ENCODE data around the gene ARAF.
"Not testable (repeated sequence)": the region's sequence is repeated elsewhere in the genome, so short reads cannot be mapped to it uniquely, and the experiment has no call there.

The ARAF gene

DNA sequence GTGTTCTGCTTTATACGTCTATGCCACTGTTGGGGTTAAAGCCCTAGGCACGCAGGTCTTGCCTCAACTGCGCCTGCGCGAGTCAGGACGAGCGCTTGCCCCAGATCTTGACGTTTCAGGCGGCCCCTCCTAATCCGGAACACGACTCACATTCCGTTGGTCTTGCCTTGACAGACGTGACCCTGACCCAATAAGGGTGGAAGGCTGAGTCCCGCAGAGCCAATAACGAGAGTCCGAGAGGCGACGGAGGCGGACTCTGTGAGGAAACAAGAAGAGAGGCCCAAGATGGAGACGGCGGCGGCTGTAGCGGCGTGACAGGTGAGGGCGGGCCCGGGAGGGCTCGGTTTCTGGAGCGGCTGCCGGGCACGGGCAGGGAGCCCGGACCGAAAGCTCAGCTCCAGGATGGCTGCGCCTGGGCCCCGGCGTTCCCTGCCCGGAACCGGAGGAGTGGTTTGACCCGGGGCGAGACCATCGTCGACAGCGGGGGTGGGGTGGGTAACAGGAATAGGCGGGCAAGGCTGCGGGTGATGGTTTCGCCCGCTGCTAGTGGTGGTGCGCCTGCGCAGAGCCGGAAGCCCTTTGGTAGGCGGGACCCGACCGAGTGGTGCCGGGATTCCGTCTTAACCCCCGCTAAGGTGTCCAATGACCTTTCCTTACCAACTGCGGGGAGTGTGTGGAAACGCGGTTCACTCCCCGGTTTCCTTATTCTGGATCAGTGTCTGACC, at the start of gene ARAF:
Gene ARAF (plus strand): TSS at position 272 of the 725 bp plus-strand sequence. CDS start 1,763 bp downstream, outside the sequence.
- peak; percentile 89 to 91 for ATAC-seq

GRCh38 chrX:47512383-47512782, 48.6 kb upstream of the ARAF start:
- not testable (repeated sequence) for ATAC-seq

DNA sequence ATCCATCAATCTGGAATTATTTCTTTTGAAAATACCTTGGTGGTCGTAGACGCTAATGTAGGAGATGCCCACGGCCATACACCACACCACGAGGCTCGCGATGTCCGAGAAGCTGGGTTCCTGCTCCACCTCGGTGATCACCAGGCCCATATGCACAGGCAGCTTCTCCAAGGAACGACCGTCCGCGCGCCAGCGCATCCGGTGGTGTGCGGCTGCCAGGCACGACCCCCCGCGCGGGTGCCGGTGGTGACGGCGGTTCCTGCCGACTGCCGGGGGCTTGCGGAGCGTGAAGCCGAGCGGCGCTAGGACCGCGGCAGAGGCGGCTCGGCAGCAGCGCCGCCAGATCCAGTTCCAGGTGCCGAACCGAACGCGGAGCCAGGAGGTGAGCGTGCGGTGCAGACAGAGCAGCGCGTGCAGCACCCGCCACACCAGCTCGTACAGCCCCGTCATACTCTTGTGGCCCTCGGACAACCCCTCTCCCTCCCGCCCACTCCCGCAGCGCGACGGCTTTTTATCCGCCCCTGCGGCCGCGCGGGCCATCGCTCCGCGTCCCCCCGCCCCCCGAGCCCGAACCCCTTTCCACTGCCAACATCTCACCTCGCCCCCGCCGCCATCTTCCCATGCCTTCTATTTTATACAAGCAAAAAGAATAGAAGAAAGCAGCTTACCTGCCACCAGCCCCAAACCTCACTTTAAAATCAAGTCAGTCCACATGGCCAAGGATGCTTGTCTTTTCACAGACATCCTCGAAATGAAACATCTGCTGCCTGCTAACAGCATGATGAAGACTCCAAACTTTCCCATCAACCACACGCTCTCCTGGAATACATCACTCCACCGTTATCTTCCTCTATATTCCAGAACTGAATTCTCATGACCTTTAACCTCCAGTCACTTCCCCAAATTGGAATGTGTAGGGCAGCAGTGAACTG, 47.7 kb upstream of the ARAF start:
- peak; percentile 67 for ATAC-seq

GRCh38 chrX:47514533-47515235, 46.3 kb upstream of the ARAF start:
- no peak for ATAC-seq

- peak in 1 of 2 donors; percentile 38 for ATAC-seq
Observed at GRCh38 chrX:47515941-47516665, 44.9 kb upstream of the ARAF start.

- no peak for ATAC-seq
Observed at GRCh38 chrX:47518144-47518543, 42.9 kb upstream of the ARAF start.

GRCh38 chrX:47523297-47523696, 37.7 kb upstream of the ARAF start:
- peak; percentile 96 to 99 for ATAC-seq

- ATAC-seq = peak in 1 of 2 donors; percentile 11
Observed at GRCh38 chrX:47523713-47524166, 37.3 kb upstream of the ARAF start.

DNA sequence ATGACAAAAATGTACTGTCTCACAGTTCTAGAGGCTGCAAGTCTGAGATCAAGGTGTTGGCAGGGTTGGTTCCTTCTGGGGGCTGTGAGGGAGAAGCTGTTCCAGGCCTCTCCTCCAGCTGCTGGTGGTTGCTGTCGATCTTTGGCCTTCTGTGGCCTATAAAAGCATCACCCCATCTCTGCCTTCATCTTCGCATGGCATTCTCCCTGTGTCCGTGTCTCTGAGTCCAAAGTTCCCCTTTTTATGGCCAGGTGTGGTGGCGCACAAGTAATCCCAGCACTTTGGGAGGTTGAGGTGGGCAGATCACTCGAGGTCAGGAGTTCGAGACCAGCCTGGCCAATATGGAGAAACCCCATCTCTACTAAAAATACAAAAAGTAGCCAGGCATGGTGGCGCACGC, 31.5 kb upstream of the ARAF start:
- ATAC-seq = no peak

DNA sequence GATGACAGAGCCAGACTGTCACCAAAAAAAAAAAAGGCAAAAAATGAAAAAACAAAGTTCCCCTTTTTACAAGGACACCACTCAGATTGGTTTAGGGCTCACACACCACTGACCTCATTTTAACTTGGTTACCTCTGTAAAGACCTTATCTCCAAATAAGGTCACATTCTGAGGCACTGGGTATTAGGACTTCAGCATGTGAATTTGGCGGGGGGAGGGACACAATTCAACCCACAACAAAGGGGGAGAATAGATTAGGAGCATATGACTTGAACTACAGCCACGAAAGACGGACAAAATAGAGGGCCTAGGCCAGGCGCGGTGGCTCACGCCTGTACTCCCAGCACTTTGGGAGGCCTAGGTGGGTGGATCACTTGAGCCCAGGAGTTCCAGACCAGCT, 31.0 kb upstream of the ARAF start:
- ATAC-seq = no peak

- no peak for ATAC-seq
Observed at GRCh38 chrX:47539860-47540259, 21.1 kb upstream of the ARAF start.

GRCh38 chrX:47540754-47541538, 20.1 kb upstream of the ARAF start:
- ATAC-seq = peak in 1 of 2 donors; percentile 36

DNA sequence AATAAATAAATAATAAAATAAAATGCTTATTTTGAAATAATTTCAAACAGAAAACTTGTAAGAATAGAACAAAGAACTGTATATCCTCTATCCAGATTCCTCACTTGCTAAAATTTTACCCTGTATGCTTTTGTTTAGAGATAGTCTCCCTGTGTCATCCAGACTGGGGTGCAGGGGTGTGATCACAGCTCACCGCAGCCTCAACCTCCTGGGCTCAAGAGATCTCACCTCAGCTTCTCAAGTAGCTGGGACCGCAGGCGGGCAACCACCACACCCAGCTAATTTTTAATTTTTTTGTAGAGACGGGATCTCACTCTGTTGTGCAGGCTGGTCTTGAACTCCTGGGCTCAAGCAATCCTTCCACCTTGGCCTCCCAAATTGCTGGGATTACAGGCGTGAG, 17.5 kb upstream of the ARAF start:
- no peak for ATAC-seq

- peak; percentile 88 to 90 for ATAC-seq
Observed at GRCh38 chrX:47556045-47556623, 4.9 kb upstream of the ARAF start.

DNA sequence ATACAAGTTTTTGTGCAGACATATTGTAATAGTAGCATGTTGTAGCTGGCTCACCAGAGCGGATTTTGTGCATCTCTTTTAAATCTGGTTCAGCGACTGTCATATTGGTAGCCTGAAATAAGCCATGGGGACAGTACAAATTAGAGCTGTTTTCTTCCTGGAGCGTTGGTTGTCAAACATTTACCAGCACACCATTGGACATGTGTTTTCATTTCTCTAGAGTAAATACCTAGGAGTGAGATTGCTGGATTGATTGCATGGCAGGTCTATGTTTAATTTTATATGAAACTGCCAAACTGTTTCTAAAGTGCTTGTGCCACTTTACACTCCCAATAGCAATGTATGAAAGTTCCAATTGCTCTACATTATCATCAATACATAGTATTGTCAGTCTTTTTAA, 2.6 kb upstream of the ARAF start:
- ATAC-seq = no peak

DNA sequence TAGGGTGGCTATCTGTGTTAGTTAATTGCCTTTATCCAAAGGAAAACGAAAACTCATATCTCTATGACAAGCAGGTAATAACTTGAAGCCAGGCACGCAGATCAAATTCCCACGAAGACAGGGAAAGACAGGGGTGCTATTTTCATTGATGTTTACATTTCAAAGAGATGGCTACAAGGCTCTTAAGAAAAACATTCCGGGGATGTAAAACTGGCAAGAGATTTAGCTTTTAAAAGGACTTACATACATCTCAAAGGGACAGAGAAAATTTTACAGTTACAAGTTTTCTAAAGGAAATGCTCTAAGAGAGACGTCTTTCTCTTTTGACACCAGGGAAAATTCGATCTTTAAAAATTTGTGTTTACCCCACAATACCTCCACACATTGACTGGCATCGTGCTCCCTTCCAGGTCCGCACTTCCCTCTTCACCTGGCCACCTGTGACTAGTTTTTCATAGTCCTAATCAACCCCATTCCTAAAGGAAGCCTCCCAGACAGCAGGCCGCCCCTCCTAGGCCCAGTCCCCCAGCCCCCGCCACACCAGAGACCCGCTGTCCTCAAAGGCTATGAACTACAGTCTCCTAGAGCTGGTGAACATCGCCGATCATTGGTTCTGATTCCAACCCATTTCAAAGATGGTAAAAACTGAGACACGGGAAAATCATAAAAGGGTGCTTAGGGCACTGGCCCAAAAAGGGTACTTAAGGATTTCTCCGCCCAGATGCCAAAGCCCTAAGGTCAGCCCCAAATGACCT, 649 bp upstream of the ARAF start:
- peak in 1 of 2 donors; percentile 0 for ATAC-seq

DNA sequence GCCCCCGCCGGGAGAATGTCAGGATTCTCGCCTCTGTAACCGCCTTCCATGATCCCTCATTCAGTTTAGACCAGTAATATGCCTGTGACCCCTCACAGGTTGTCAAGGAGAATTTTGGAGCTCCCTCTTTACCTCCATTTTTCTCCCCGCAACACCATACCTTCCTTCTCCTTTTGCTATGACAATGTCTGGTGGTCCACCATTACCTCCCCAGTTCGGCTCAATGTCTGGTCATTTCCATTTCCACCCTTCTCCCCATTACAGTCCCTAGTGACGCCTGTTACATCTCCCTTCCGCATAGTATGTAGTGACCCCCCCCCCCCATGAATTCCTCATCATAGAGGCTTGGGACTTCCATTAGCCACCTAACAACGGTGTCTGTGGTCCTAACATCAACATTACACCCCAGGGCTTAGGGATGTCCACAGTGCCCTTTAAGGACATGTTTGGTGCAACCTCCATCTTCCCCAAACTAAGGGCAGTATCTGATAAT, 700 bp downstream of the ARAF start:
- no peak for ATAC-seq

DNA sequence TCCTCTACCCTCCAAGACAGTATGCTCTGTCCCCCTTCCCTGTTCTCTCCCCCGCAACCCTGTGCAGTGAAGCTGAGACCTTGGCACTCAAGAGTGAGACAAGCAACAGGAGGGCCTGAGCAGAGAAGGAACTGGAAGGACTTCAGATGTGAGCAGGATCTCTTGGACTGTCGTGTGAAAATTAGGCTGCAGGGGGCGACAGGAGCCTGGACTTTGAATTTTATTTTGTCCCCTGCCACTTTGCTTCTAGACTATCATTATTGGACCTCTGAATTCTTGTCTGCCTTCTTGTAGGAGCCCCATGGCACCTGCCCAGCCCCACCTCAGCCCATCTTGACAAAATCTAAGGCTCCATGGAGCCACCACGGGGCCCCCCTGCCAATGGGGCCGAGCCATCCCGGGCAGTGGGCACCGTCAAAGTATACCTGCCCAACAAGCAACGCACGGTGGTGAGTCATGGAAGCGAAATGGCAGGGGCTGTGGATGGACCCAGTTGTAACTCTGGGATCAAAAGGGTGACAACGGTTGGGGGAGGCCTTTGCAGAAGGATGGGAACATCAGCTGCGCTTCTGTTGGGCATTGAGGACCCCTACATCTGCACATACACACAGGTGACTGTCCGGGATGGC, 1.7 kb downstream of the ARAF start:
- no peak for ATAC-seq

DNA sequence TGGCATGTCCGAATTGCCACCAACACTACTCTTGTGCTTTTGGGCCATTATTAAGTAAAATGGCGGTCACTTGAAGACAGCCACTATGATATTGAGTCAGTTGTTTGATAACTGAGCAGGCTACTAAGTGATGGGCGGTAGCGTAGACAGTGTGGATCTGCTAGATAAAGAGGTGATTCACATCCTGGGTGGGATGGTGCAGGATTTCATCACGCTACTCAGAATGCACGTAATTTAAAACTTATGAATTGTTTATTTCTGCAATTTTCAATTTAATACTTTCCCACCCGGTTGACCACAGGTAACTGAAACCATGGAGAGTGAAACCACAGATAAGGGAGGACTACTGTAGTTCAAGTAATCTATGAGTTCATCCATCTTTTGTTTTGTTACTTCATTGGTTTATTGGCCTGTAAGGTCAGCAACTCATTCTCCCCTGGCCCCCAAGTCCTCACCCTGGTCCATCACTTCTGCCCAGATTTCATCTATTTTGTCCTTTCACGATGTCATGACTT, 2.9 kb downstream of the ARAF start:
- ATAC-seq = peak in 1 of 2 donors; percentile 9
